Measurements from ENCODE around the gene DPP7. TPM values are rescaled to one million over a fixed set of nuclear protein-coding genes. Genes with fewer than 3 reads are reported as not detected.

DPP7 gene
- total and polyA plus RNA-seq, 9 of the 15 experiments (the other 6 are each of a cell fraction or from before 2014, with no cell fraction given) = 0.99 to 365 (median 132) TPM

- TF ChIP-seq, protein P1, sequence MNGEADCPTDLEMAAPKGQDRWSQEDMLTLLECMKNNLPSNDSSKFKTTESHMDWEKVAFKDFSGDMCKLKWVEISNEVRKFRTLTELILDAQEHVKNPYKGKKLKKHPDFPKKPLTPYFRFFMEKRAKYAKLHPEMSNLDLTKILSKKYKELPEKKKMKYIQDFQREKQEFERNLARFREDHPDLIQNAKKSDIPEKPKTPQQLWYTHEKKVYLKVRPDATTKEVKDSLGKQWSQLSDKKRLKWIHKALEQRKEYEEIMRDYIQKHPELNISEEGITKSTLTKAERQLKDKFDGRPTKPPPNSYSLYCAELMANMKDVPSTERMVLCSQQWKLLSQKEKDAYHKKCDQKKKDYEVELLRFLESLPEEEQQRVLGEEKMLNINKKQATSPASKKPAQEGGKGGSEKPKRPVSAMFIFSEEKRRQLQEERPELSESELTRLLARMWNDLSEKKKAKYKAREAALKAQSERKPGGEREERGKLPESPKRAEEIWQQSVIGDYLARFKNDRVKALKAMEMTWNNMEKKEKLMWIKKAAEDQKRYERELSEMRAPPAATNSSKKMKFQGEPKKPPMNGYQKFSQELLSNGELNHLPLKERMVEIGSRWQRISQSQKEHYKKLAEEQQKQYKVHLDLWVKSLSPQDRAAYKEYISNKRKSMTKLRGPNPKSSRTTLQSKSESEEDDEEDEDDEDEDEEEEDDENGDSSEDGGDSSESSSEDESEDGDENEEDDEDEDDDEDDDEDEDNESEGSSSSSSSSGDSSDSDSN (IDR thresholded peaks at IDR 0.05; ENCODE audit: borderline replicate concordance in 1 of 2, low read depth in 2 of 2, low read length in 2 of 2) = peak in 1 of 2 experiments; percentile 71; a peak in 2 of 4 replicates
- TF ChIP-seq TEAD1 (CRISPR knock-in tag; IDR thresholded peaks at IDR 0.05) (peak in 1 of 2 experiments; percentile 38; a peak in 1 of 4 replicates), PRMT5 (CRISPR knock-in tag; IDR thresholded peaks at IDR 0.05) (no peak), CLOCK (CRISPR knock-in tag; IDR thresholded peaks at IDR 0.05; ENCODE audit: borderline replicate concordance) (no peak), U2AF1 (optimal IDR thresholded peaks at IDR 0.05; ENCODE audit: low read depth, low read length) (peak; percentile 12)
- TF ChIP-seq, protein P2, sequence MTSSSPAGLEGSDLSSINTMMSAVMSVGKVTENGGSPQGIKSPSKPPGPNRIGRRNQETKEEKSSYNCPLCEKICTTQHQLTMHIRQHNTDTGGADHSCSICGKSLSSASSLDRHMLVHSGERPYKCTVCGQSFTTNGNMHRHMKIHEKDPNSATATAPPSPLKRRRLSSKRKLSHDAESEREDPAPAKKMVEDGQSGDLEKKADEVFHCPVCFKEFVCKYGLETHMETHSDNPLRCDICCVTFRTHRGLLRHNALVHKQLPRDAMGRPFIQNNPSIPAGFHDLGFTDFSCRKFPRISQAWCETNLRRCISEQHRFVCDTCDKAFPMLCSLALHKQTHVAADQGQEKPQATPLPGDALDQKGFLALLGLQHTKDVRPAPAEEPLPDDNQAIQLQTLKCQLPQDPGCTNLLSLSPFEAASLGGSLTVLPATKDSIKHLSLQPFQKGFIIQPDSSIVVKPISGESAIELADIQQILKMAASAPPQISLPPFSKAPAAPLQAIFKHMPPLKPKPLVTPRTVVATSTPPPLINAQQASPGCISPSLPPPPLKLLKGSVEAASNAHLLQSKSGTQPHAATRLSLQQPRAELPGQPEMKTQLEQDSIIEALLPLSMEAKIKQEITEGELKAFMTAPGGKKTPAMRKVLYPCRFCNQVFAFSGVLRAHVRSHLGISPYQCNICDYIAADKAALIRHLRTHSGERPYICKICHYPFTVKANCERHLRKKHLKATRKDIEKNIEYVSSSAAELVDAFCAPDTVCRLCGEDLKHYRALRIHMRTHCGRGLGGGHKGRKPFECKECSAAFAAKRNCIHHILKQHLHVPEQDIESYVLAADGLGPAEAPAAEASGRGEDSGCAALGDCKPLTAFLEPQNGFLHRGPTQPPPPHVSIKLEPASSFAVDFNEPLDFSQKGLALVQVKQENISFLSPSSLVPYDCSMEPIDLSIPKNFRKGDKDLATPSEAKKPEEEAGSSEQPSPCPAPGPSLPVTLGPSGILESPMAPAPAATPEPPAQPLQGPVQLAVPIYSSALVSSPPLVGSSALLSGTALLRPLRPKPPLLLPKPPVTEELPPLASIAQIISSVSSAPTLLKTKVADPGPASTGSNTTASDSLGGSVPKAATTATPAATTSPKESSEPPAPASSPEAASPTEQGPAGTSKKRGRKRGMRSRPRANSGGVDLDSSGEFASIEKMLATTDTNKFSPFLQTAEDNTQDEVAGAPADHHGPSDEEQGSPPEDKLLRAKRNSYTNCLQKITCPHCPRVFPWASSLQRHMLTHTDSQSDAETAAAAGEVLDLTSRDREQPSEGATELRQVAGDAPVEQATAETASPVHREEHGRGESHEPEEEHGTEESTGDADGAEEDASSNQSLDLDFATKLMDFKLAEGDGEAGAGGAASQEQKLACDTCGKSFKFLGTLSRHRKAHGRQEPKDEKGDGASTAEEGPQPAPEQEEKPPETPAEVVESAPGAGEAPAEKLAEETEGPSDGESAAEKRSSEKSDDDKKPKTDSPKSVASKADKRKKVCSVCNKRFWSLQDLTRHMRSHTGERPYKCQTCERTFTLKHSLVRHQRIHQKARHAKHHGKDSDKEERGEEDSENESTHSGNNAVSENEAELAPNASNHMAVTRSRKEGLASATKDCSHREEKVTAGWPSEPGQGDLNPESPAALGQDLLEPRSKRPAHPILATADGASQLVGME (CRISPR knock-in tag; IDR thresholded peaks at IDR 0.05) = no peak
These were observed 15.7 kb upstream of the DPP7 start (continued) for GRCh38 chr9:137130176-137130755.

Measured in K562 (cell line).